NB4 (cell line): ENCODE measurements around the gene RAB1A.
A peak's percentile ranks its signal among the peaks of the same experiment; 100 is the strongest.

Experiments
- DNase-seq: peaks from one replicate; pipeline ENCODE4 v3.0.0; 2010; ENCODE audit warnings: low read depth
- H3K4me3 ChIP-seq: one replicate; pipeline ENCODE4 v1.5.1; 2011; ENCODE audit warnings: mild to moderate bottlenecking, low read depth, low read length, moderate library complexity
- MYC ChIP-seq: IDR thresholded peaks from 2 replicates; pipeline ENCODE4 v1.6.1; 2011; ENCODE audit warnings: low read depth, low read length
- POLR2A ChIP-seq: IDR thresholded peaks from 2 replicates; pipeline ENCODE4 v1.6.1; 2011; ENCODE audit warnings: mild to moderate bottlenecking; ENCODE audit not compliant: insufficient read length; ENCODE audit errors: extremely low read depth
- TF ChIP-seq, protein P1 (sequence below): IDR thresholded peaks from 2 replicates; pipeline ENCODE4 v1.6.1; 2011; ENCODE audit warnings: low read depth, low read length
- TF ChIP-seq, protein P2 (sequence below): IDR thresholded peaks from one replicate; pipeline ENCODE4 v1.5.1; 2012; ENCODE audit warnings: low read depth, low read length

RAB1A gene

DNA sequence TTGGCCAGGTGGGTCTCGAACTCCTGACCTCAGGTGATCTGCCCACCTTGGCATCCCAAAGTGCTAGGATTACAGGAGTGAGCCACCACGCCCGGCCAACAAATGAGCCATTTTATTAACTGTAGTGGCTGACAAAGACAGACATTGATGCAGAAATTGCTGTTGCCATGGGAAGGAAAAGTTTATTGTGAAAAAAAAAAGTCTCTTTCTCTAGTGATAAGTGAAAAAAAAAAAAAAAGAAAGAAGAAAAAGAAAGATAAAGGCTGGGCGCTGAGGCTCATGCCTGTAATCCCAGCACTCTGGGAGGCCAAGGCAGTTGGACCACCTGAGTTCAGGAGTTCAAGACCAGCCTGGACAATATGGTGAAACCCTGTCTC lies 39.8 kb upstream of the RAB1A start:
- H3K4me3 ChIP-seq = no peak overlapping the region
- DNase-seq = no peak
- no peak for TF ChIP-seq POLR2A
- TF ChIP-seq MYC = no peak
- TF ChIP-seq, protein P1, sequence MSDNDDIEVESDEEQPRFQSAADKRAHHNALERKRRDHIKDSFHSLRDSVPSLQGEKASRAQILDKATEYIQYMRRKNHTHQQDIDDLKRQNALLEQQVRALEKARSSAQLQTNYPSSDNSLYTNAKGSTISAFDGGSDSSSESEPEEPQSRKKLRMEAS = no peak
- TF ChIP-seq, protein P2, sequence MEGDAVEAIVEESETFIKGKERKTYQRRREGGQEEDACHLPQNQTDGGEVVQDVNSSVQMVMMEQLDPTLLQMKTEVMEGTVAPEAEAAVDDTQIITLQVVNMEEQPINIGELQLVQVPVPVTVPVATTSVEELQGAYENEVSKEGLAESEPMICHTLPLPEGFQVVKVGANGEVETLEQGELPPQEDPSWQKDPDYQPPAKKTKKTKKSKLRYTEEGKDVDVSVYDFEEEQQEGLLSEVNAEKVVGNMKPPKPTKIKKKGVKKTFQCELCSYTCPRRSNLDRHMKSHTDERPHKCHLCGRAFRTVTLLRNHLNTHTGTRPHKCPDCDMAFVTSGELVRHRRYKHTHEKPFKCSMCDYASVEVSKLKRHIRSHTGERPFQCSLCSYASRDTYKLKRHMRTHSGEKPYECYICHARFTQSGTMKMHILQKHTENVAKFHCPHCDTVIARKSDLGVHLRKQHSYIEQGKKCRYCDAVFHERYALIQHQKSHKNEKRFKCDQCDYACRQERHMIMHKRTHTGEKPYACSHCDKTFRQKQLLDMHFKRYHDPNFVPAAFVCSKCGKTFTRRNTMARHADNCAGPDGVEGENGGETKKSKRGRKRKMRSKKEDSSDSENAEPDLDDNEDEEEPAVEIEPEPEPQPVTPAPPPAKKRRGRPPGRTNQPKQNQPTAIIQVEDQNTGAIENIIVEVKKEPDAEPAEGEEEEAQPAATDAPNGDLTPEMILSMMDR = no peak

DNA sequence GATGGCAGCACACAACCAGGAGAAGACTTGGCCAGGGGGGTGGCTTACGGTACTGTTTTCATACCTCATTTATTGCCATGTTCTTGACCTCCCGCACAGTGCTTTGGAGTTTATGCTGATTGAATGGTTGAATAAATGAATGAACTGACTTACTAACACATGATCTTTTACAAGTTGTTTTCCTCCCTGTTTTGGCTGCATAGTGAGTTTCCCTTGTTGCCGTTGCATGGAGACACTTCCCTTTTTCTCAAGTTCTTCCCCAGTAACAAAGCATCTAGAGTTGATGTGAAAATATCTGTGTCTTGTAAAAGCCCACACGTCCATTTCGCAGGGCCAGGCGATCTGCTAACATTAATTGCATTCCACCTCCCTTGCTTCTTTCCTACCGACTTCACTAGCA lies 35.7 kb upstream of the RAB1A start:
- H3K4me3 ChIP-seq = no peak overlapping the region
- peak; percentile 80 for DNase-seq
- TF ChIP-seq, protein P2 = no peak
- no peak for TF ChIP-seq MYC
- TF ChIP-seq, protein P1 = no peak

DNA sequence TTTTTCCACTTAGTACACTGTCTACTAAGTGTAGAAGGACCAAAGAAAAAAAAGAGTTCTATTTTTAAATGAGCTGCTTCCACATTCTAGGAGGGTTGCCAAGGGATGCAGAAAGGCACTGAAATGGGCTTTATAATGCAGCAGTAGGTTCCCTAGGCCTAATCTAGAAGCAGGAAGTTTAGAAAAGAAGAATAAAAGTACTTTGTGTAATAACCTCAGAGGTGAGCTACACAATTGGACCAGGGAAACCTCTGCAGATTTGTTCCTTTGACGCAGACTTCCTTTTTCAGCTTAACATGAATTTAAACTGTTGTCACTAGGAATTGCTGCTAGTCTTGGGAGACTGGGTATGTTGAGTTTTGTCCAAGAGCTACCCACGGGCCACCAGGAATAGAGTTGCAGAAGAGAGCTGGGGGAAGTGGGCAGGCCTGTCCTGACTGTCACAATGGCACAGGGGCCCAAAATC lies 34.6 kb upstream of the RAB1A start:
- TF ChIP-seq, protein P1 = no peak
- TF ChIP-seq POLR2A (no peak), MYC (no peak)
- TF ChIP-seq, protein P2 = no peak
- no peak for DNase-seq
- H3K4me3 ChIP-seq = no peak overlapping the region

DNA sequence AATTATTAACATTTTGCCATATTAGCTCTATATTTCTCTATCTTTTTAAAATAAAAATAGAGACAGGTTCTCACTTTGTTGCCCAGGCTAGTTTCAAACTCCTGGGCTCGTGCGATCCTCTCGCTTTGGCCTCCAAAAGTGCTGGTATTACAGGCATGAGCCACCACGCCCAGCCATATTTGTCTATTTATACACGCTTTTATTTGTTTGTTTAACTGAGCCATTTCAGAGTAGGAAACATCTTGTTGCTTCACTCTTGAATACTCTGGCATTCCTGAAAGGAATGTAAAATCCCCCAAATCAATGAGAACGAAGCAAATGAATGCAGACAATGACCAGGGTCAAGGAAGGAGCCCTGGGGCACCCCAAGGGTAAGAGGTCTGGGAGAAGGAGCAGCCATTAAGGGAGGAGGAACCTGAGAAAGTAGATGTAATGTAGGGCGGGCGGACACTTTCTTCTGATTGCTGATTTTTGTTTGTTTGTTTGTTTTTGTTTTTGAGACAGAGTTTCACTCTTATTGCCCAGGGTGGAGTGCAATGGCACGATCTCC lies 31.7 kb upstream of the RAB1A start:
- TF ChIP-seq MYC (no peak), POLR2A (no peak)
- TF ChIP-seq, protein P2 = no peak
- TF ChIP-seq, protein P1 = no peak
- DNase-seq = no peak
- no peak overlapping the region for H3K4me3 ChIP-seq

DNA sequence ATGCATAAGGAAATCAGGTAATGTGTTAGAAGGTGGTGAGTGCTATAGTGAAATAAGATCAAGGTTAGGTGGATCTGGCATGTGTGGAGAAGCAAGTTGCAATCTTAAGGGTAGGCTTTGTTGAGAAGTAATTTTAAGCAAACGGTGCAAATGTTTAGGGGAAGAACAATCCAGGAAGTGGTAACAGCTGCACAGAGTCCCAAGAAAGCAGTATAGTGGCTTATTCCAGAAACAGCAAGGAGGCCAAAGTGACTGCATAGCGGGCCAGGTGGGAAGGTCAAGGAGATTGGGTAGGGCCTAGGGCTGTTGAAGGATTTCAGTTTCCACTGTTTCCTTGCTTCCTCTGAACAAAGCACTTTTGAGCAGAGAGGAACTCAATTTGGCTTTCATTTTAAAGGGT lies 30.0 kb upstream of the RAB1A start:
- peak; percentile 68 for DNase-seq
- TF ChIP-seq POLR2A = no peak
- TF ChIP-seq MYC = 0 out of 2 replicates have a peak, but pooled peaks have one; percentile 10
- H3K4me3 ChIP-seq = no peak overlapping the region

DNA sequence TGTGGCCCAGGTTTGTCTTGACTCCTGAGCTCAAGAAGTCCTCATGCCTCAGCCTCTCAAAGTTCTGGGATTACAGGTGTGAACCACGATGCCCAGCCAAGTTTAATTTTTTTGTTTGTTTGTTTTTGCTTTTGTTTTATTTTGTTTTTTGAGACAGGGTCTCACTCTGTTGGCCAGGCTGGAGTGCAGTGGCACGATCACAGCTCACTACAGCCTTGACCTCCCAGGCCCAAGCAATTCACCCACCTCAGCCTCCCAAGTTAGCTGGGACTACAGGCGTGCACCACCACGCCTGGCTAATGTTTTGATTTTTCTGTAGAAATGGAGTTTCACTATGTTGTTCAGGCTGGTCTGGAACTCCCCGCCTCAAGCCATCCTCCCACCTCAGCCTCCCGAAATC lies 29.4 kb upstream of the RAB1A start:
- TF ChIP-seq MYC (no peak), POLR2A (no peak)
- TF ChIP-seq, protein P1 = no peak
- TF ChIP-seq, protein P2 = no peak
- DNase-seq = no peak
- no peak overlapping the region for H3K4me3 ChIP-seq
